ENCODE measurements around the gene SREBF2. TPM values are rescaled to one million over a fixed set of nuclear protein-coding genes. Genes with fewer than 3 reads are reported as not detected.

The SREBF2 gene
- total and polyA plus RNA-seq, 10 of the 15 experiments (the other 5 are each of a cell fraction or from before 2014, with no cell fraction given) = 2.4 to 177 (median 78.8) TPM

GRCh38 chr22:41940832-41941765 is 108.2 kb downstream of the SREBF2 start (continued):
- TF ChIP-seq PKNOX1 (IDR thresholded peaks at IDR 0.05) = no peak; the same call in 1 of the 2 replicates
- peak; percentile 61 for TF ChIP-seq YY1 (IDR thresholded peaks at IDR 0.05; ENCODE audit: low read depth, low read length)
- no peak for TF ChIP-seq CUX1 (IDR thresholded peaks at IDR 0.05; ENCODE audit: insufficient replicate concordance, low read depth, low read length)
- no peak for TF ChIP-seq PBX3 (IDR thresholded peaks at IDR 0.05; ENCODE audit: insufficient replicate concordance, low read depth, low read length)
- no peak for TF ChIP-seq ESRRA (IDR thresholded peaks at IDR 0.05; ENCODE audit: low read length)
- no peak for TF ChIP-seq CHD4 (IDR thresholded peaks at IDR 0.05)
- no peak for TF ChIP-seq SP1 (IDR thresholded peaks at IDR 0.05; ENCODE audit: low read depth, low read length)
- no peak for TF ChIP-seq E4F1 (IDR thresholded peaks at IDR 0.05; ENCODE audit: borderline replicate concordance, partially characterized antibody)
- no peak for TF ChIP-seq RBBP5 (conservative IDR thresholded peaks at IDR 0.05)
- no peak for TF ChIP-seq USF2 (IDR thresholded peaks at IDR 0.05; ENCODE audit: borderline replicate concordance, low read depth, low read length)
- TF ChIP-seq KAT2A (conservative IDR thresholded peaks at IDR 0.05; ENCODE audit: control insufficient read depth, low read depth, low read length) = no peak
- TF ChIP-seq SMC3 (IDR thresholded peaks at IDR 0.05; ENCODE audit: borderline replicate concordance, low read length) = peak; percentile 91
